ENCODE measurements around the gene LYZ.

DNA sequence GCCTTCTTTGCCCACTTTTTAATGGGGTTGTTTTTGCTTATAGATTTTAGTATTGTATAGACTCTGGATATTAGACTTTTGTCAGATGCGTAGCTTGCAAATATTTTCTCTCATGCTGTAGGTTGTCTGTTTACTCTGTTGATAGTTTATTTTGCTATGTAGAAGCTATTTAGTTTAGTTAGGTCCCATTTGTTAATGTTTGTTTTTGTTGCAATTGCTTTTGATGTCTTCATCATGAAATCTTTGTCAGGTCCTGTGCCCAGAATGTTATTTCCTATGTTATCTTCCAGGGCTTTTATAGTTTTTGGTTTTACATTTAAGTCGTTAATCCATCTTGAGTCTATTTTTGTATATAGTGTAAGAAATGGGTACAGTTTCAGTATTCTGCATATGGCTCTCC lies 30.0 kb upstream of the LYZ start:
- TF ChIP-seq POLR2AphosphoS5 (IDR thresholded peaks at IDR 0.05) (no peak), CTCF (IDR thresholded peaks at IDR 0.05) (no peak), POLR2A (IDR thresholded peaks at IDR 0.05) (no peak), EP300 (IDR thresholded peaks at IDR 0.05) (no peak)

Data from suprapubic skin (tissue), 4 donors.